ENCODE data around the gene NPY1R. TPM values are rescaled to one million over a fixed set of nuclear protein-coding genes. Genes with fewer than 3 reads are reported as not detected.

NPY1R gene
- total RNA-seq, 6 experiments from 2014 or later: not detected

- Mint-ChIP-seq H3K9me3 (no peaks in the 10 kb centered on the region), H3K4me1 (ENCODE audit: low read depth) (no peaks in the 10 kb centered on the region), H3K4me3 (no peak overlapping the region), H3K36me3 (ENCODE audit: low read depth) (no peaks in the 10 kb centered on the region), H3K27ac (no peak overlapping the region), H3K27me3 (ENCODE audit: insufficient read depth) (no peaks in the 10 kb centered on the region)
- TF ChIP-seq, protein P1, sequence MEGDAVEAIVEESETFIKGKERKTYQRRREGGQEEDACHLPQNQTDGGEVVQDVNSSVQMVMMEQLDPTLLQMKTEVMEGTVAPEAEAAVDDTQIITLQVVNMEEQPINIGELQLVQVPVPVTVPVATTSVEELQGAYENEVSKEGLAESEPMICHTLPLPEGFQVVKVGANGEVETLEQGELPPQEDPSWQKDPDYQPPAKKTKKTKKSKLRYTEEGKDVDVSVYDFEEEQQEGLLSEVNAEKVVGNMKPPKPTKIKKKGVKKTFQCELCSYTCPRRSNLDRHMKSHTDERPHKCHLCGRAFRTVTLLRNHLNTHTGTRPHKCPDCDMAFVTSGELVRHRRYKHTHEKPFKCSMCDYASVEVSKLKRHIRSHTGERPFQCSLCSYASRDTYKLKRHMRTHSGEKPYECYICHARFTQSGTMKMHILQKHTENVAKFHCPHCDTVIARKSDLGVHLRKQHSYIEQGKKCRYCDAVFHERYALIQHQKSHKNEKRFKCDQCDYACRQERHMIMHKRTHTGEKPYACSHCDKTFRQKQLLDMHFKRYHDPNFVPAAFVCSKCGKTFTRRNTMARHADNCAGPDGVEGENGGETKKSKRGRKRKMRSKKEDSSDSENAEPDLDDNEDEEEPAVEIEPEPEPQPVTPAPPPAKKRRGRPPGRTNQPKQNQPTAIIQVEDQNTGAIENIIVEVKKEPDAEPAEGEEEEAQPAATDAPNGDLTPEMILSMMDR (IDR thresholded peaks at IDR 0.05): peak; percentile 24; the same call in 1 of the 2 replicates
- DNase-seq: no peak
Measured at GRCh38 chr4:163356104-163356503, 23.7 kb upstream of the NPY1R start.

- no peak overlapping the region for H3K27ac Mint-ChIP-seq
Measured at GRCh38 chr4:163353054-163353453, 20.7 kb upstream of the NPY1R start.

DNA sequence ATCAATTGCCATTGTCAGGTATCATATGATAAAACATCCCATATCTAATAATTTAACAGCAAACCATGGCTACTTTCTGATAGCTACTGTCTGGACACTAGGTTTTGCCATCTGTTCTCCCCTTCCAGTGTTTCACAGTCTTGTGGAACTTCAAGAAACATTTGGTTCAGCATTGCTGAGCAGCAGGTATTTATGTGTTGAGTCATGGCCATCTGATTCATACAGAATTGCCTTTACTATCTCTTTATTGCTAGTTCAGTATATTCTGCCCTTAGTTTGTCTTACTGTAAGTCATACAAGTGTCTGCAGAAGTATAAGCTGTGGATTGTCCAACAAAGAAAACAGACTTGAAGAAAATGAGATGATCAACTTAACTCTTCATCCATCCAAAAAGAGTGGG, 18.3 kb upstream of the NPY1R start:
- Mint-ChIP-seq H3K4me1 (ENCODE audit: low read depth) (no peaks in the 10 kb centered on the region), H3K9me3 (no peaks in the 10 kb centered on the region), H3K27ac (no peak overlapping the region), H3K4me3 (no peak overlapping the region), H3K36me3 (ENCODE audit: low read depth) (no peaks in the 10 kb centered on the region), H3K27me3 (ENCODE audit: insufficient read depth) (no peaks in the 10 kb centered on the region)
- TF ChIP-seq, protein P1 (IDR thresholded peaks at IDR 0.05): no peak
- DNase-seq: no peak

More at GRCh38 chr4:163353054-163353453, 20.7 kb upstream of the NPY1R start:
- no peaks in the 10 kb centered on the region for H3K36me3 Mint-ChIP-seq (ENCODE audit: low read depth)
- no peak for DNase-seq
- H3K9me3 Mint-ChIP-seq: no peaks in the 10 kb centered on the region
- no peaks in the 10 kb centered on the region for H3K27me3 Mint-ChIP-seq (ENCODE audit: insufficient read depth)
- H3K4me3 Mint-ChIP-seq: no peak overlapping the region
- TF ChIP-seq, protein P1 (IDR thresholded peaks at IDR 0.05): no peak
- no peaks in the 10 kb centered on the region for H3K4me1 Mint-ChIP-seq (ENCODE audit: low read depth)

GRCh38 chr4:163344147-163345125, 12.0 kb upstream of the NPY1R start:
- peaks cover 2% of the 10 kb centered on the region for H3K27me3 Mint-ChIP-seq (ENCODE audit: insufficient read depth)
- no peak for DNase-seq
- no peaks in the 10 kb centered on the region for H3K9me3 Mint-ChIP-seq
- H3K4me1 Mint-ChIP-seq (ENCODE audit: low read depth): no peaks in the 10 kb centered on the region
- TF ChIP-seq, protein P1 (IDR thresholded peaks at IDR 0.05): no peak
- H3K4me3 Mint-ChIP-seq: no peak overlapping the region
- H3K36me3 Mint-ChIP-seq (ENCODE audit: low read depth): no peaks in the 10 kb centered on the region
- H3K27ac Mint-ChIP-seq: no peak overlapping the region

GRCh38 chr4:163343604-163344146, 11.3 kb upstream of the NPY1R start, which contains the start of gene NPY5R:
TSS of gene NPY5R (plus strand) at chr4:163343892. CDS start at chr4:163350274, 6,382 bp downstream.
- no peak for DNase-seq
- Mint-ChIP-seq H3K4me1 (ENCODE audit: low read depth) (no peaks in the 10 kb centered on the region), H3K4me3 (no peak within 1 kb of the TSS), H3K9me3 (no peaks in the 10 kb centered on the region), H3K27me3 (ENCODE audit: insufficient read depth) (peaks cover 3% of the 10 kb centered on the region), H3K36me3 (ENCODE audit: low read depth) (no peaks in the 10 kb centered on the region), H3K27ac (no peak within 1 kb of the TSS)
- TF ChIP-seq, protein P1 (IDR thresholded peaks at IDR 0.05): no peak

Measured in HFFc6 (cell line).